Activated naive CD8-positive, alpha-beta T cell treated with anti-CD3 and anti-CD28 coated beads for 36 hours (primary cell): ENCODE measurements around the gene FAM81B. TPM values are rescaled to one million over a fixed set of nuclear protein-coding genes. Genes with fewer than 3 reads are reported as not detected.

ENCODE experiments used
- DNase-seq: peaks from one replicate; pipeline ENCODE4 v3.0.0; 2021
- H3K27ac Mint-ChIP-seq: one replicate; pipeline ENCODE4 v1.8.0; 2022; ENCODE audit warnings: mild to moderate bottlenecking, moderate library complexity, mixed read lengths
- H3K27me3 Mint-ChIP-seq: one replicate; pipeline ENCODE4 v1.8.0; 2022; ENCODE audit warnings: mild to moderate bottlenecking, mixed read lengths
- H3K36me3 Mint-ChIP-seq: one replicate; pipeline ENCODE4 v1.8.0; 2021; ENCODE audit warnings: mild to moderate bottlenecking, mixed read lengths
- H3K4me1 Mint-ChIP-seq: one replicate; pipeline ENCODE4 v1.8.0; 2021; ENCODE audit warnings: mixed read lengths
- H3K4me3 Mint-ChIP-seq: one replicate; pipeline ENCODE4 v1.8.0; 2022; ENCODE audit warnings: mild to moderate bottlenecking, moderate library complexity, mixed read lengths
- H3K9me3 Mint-ChIP-seq: one replicate; pipeline ENCODE4 v1.8.0; 2022; ENCODE audit warnings: mixed read lengths
- total RNA-seq, 2 experiments: library from RNA; stranded (reverse); gene quantifications; one replicate each; pipeline ENCODE4 v1.2.3, GENCODE V29; 2021

Gene FAM81B
- total RNA-seq, 2 experiments from 2014 or later = not detected

- H3K27ac Mint-ChIP-seq = no peak overlapping the region
- H3K4me3 Mint-ChIP-seq = no peak overlapping the region
- peaks cover 2% of the 10 kb centered on the region for H3K4me1 Mint-ChIP-seq
- H3K27me3 Mint-ChIP-seq = no peaks in the 10 kb centered on the region
- DNase-seq = no peak
- peaks cover 68% of the 10 kb centered on the region for H3K36me3 Mint-ChIP-seq
- peaks cover 22% of the 10 kb centered on the region for H3K9me3 Mint-ChIP-seq
Measured at GRCh38 chr5:95486191-95486590, 95.0 kb downstream of the FAM81B start.

GRCh38 chr5:95487880-95488279 is 96.7 kb downstream of the FAM81B start:
- Mint-ChIP-seq H3K27me3 (no peaks in the 10 kb centered on the region), H3K4me1 (peaks cover 2% of the 10 kb centered on the region), H3K36me3 (peaks cover 69% of the 10 kb centered on the region), H3K27ac (no peak overlapping the region), H3K4me3 (no peak overlapping the region), H3K9me3 (peaks cover 19% of the 10 kb centered on the region)
- no peak for DNase-seq

Other genes with a start within 250 kb of the FAM81B start
- 1 to 10 TPM; 1.1 to 1.3 TPM for gene MCTP1, start 106.3 kb upstream of the FAM81B start, total RNA-seq
- 10 to 100 TPM; 66.5 to 68.7 TPM for gene SKIC3, start 163.6 kb downstream of the FAM81B start, total RNA-seq
- 1 to 10 TPM; 4.1 to 5.2 TPM for gene ARSK, start 163.7 kb downstream of the FAM81B start, total RNA-seq
- gene GPR150, start 228.7 kb downstream of the FAM81B start, total RNA-seq = under 1 TPM; 0.34 to 0.52 TPM